GM18499 (cell line): ENCODE results near the gene MYL5.
"Not testable (repeated sequence)": the region's sequence is repeated elsewhere in the genome, so short reads cannot be mapped to it uniquely, and the experiment has no call there.

Experiments used
- ATAC-seq: cut with Tn5 transposase; IDR thresholded peaks from one replicate; pipeline ENCODE4 v1.9.1; 2021; ENCODE audit warnings: moderate number of reproducible peaks; ENCODE audit not compliant: insufficient read depth, unreplicated experiment

Gene MYL5

GRCh38 chr4:656436-657337 lies 17.7 kb upstream of the MYL5 start:
- no peak for ATAC-seq

DNA sequence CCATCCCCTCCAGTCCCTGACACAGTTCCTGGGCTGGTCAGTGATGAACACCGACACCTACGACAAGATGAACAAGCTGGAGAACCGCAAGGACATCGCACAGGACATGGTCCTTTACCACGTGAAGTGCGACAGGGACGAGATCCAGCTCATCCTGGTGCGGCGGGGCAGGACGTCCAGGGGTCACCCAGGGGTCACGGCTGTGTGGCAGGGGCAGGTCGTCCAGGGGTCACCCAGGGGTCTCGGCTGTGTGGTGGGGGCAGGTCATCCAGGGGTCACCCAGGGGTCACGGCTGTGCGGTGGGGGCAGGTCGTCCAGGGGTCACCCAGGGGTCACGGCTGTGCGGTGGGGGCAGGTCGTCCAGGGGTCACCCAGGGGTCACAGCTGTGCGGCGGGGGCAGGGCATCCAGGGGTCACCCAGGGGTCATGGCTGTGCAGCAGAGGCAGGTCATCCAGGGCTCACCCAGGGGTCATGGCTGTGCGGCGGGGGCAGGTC lies 17.0 kb upstream of the MYL5 start:
- no peak for ATAC-seq

- ATAC-seq: no peak
Observed at GRCh38 chr4:657834-658667, 16.3 kb upstream of the MYL5 start.

- ATAC-seq: no peak
Observed at GRCh38 chr4:658681-659667, 15.4 kb upstream of the MYL5 start.

DNA sequence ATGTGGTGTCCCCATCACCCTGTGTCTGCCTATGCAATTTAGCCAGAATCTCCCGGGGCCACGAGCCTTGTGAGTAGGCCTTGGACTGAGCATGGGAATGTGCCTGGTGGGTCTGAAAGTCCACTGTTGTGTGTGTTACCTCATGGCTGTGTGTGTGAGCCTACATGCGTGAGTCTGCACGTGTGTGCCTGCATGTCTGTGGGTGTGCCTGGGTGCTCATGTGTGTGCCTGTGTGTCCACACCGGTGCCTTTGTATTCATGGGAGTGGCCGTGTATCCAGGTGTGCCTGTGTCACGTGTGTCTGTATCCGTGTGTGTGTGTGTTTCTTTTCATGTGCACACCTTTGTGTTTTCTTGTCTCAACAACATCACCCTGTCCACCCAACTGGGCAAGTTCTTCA lies 14.5 kb upstream of the MYL5 start:
- ATAC-seq: no peak

GRCh38 chr4:660401-660800 lies 13.9 kb upstream of the MYL5 start:
- no peak for ATAC-seq

DNA sequence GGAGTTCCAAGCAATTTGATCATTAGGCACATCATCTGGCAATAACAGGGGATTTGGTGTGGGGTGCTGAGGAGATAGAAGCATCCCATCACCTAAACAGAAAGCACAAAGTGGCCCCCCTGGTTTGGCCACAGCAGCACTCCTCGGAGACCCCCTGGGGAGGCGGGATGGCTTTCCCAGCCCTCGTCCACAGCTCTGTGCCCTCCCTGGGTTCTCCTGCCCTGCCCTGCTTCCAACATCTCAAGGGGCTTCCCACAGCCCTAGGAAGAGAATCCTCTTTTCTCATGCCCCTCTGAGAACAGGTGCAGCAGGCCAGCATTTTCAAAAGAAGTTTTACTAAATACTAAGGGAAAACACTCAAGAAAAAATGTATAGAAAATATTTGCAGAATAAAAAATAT lies 13.1 kb upstream of the MYL5 start:
- no peak for ATAC-seq

- ATAC-seq: no peak
Observed at GRCh38 chr4:661881-662761, 12.2 kb upstream of the MYL5 start.

DNA sequence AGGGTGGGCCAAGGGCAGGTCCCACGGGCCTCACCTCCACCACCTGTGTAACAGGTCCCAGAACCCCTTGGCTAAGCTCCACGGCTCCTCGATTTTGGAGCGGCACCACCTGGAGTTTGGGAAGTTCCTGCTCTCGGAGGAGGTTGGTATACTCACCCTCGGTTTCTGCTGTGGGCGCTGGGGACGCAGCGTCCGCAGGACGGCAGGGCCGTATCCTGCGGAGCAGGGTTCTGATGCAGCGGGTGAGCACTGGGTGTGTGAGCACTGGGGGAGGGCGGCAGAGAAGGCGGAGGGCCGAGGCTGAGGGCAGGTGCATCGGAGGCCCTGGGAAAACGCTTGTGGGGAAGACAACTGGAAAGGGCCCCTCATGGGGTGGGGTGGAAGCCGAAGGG lies 11.3 kb upstream of the MYL5 start:
- ATAC-seq: no peak

- no peak for ATAC-seq
Observed at GRCh38 chr4:663438-664428, 10.6 kb upstream of the MYL5 start.

GRCh38 chr4:664713-665231 lies 9.6 kb upstream of the MYL5 start:
- no peak for ATAC-seq

DNA sequence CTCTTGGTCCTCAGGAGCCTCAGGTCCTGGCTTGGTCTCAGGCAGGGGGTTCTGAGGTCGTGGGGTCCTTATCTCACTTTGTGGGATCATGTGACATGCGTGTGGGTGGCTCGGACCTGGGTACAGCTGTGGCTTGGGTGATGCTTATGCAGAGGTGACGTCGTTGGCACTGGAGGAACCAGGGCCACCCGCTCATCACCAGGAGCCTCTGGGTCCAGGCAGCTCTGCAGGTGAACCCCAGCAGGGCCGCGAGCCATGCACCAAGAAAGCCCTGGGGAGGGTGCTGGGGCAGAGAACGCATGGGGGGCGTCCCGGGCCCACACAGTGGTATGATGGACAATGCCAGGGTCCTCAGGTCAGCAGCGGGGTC lies 9.0 kb upstream of the MYL5 start:
- no peak for ATAC-seq

DNA sequence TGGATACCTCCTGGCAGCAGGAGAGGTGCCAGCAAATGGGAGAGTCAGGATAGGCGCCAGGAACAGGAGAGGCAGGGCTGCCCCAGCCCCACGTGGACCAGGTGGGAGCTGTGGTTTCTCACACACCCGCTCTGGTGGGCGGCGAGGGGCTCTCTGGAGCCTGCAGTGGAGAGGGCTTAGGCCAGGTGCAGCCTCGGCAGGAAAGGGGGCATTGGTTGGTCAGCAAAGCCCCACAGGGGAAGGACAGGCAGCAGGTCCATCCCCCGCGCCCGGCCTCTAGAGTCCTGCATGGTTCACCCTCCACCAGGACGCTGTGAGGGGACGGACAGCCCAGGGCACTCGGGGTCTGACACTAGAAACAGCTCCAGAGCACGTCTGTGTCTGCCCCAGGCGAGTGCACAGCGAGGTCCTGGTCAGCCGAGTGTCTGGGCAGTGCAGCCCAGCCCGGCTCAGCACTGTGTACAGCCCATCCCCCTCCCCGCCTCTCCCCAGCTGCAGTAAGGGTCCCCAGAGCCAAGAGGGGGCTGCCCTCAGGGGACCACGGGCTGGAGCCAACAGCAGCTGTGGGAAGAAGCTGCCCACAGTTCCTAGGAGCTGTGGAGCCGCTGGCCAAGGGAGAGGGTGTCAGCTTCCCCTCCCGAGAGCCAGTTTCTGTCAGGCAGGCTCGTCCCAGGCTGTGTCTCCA lies 8.4 kb upstream of the MYL5 start:
- ATAC-seq: no peak

DNA sequence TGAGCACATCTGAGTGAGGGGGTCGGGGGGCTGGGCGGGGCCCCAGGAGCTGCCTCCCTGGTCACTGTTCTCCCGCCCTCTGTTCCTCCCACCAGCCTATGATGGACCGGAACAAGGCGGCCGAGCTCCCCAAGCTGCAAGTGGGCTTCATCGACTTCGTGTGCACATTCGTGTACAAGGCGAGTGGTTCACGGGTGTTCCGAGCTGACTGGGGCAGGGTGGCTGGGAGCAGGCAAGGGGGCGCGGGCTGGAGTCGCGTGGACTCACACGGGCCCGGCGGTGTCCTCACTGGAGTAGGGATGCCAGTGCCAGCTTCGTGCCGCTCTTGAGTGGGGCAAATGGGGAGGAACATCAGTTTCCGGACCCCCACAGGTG lies 7.9 kb upstream of the MYL5 start:
- ATAC-seq: no peak

DNA sequence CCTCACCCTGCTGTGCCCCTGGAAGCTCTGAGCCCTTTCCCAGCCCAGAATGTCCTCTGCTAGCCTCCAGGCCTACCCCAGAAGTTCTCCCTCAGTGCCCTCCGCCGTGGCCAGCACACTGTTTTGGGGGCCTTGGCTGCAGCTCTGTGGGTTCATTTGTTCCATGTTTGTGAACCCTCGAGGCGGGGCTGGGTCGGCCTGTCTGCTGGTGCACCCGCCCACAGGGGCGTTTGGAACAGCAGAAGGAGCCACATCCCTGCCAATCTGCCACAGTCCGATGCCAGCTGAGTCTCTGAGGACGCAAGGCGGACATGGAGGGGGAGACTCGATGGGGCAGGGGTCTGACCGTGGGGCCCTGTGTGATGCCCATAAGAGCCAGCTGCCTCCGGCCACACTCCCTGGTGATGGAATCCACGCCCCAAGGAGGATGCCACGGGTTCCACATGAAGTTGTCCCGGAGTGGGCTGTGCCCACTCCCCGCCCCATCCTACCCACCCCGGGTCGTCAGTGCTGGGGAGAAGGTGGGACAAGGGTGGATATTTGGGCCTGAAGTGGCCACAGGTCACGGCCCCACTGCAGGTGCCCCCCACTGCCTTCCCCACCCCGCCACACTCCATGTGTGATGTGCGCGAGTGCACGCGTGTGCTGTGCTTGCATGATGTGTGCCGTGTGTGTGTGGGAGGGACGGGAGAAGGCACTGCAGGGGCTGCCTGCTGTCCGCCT lies 7.4 kb upstream of the MYL5 start:
- no peak for ATAC-seq

- no peak for ATAC-seq
Observed at GRCh38 chr4:667545-667925, 6.8 kb upstream of the MYL5 start.

DNA sequence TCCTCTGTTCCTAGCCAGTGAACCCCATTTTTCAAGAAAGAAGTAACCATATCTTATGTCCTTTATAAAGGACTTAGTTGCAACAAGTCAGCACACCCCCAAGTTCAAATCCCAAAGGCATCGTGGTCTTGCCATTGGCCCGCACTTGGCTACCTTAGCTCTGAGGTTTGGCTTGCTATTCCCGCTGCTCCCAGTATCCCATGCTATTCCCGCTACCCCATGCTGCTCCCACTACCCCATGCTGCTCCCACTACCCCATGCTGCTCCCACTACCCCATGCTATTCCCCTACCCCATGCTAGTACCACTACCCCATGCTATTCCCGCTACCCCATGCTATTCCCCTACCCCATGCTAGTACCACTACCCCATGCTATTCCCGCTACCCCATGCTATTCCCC lies 6.1 kb upstream of the MYL5 start:
- not testable (repeated sequence) for ATAC-seq
